H9 (cell line): Measurements from ENCODE around the gene STAMBPL1. TPM values are rescaled to one million over a fixed set of nuclear protein-coding genes. Genes with fewer than 3 reads are reported as not detected.

Experiments
- DNase-seq: peaks from one replicate; pipeline ENCODE4 v3.0.0-alpha.2; 2017
- H2AFZ ChIP-seq: one replicate; pipeline ENCODE4 v1.6.1; 2013; ENCODE audit warnings: mild to moderate bottlenecking, low read length, control low read depth, moderate library complexity
- H2AK5ac ChIP-seq: 2 replicates; pipeline ENCODE4 v1.6.1; 2013; ENCODE audit warnings: low read length, control low read depth, mixed read lengths; ENCODE audit not compliant: insufficient read length
- H2BK120ac ChIP-seq: one replicate; pipeline ENCODE4 v1.6.1; 2013; ENCODE audit warnings: low read depth, mild to moderate bottlenecking, low read length, control low read depth, inconsistent platforms; ENCODE audit not compliant: poor library complexity, severe bottlenecking
- H2BK12ac ChIP-seq: 2 replicates; pipeline ENCODE4 v1.6.1; 2013; ENCODE audit warnings: low read length, control low read depth, mixed read lengths, low read depth; ENCODE audit not compliant: insufficient read length
- H2BK15ac ChIP-seq: 2 replicates; pipeline ENCODE4 v1.6.1; 2013; ENCODE audit warnings: low read depth, low read length, control low read depth
- H2BK20ac ChIP-seq: one replicate; pipeline ENCODE4 v1.6.1; 2013; ENCODE audit warnings: low read depth, mild to moderate bottlenecking, low read length, control low read depth, inconsistent platforms; ENCODE audit not compliant: poor library complexity, severe bottlenecking
- H2BK5ac ChIP-seq: 2 replicates; pipeline ENCODE4 v1.6.1; 2013; ENCODE audit warnings: low read length, control low read depth, mixed read lengths; ENCODE audit not compliant: insufficient read length
- H3K14ac ChIP-seq: 2 replicates; pipeline ENCODE4 v1.6.1; 2013; ENCODE audit warnings: low read length, control low read depth; ENCODE audit not compliant: insufficient read depth
- H3K18ac ChIP-seq: 2 replicates; pipeline ENCODE4 v1.6.1; 2013; ENCODE audit warnings: low read depth, mild to moderate bottlenecking, mixed read lengths, low read length, control low read depth; ENCODE audit not compliant: insufficient read length
- H3K23ac ChIP-seq: 2 replicates; pipeline ENCODE4 v1.6.1; 2013; ENCODE audit warnings: low read length, control low read depth, mixed read lengths, low read depth; ENCODE audit not compliant: insufficient read length
- H3K23me2 ChIP-seq: 2 replicates; pipeline ENCODE4 v1.6.1; 2013; ENCODE audit warnings: low read depth, mild to moderate bottlenecking, mixed read lengths, low read length, control low read depth; ENCODE audit not compliant: insufficient read length, poor library complexity, severe bottlenecking
- H3K27ac ChIP-seq: 2 replicates; pipeline ENCODE4 v1.5.1; 2013; ENCODE audit warnings: low read length, control low read depth, mixed read lengths, low read depth; ENCODE audit not compliant: insufficient read length
- H3K27me3 ChIP-seq: 2 replicates; pipeline ENCODE4 v1.6.1; 2013; ENCODE audit warnings: low read length, control low read depth, inconsistent platforms; ENCODE audit not compliant: insufficient read depth
- H3K4ac ChIP-seq: 2 replicates; pipeline ENCODE4 v1.6.1; 2013; ENCODE audit warnings: low read depth, mild to moderate bottlenecking, control low read depth, inconsistent platforms, low read length, moderate library complexity
- H3K4me1 ChIP-seq: 2 replicates; pipeline ENCODE4 v1.6.1; 2013; ENCODE audit warnings: low read length, control low read depth, inconsistent platforms; ENCODE audit not compliant: insufficient read depth
- H3K4me2 ChIP-seq: 2 replicates; pipeline ENCODE4 v1.6.1; 2013; ENCODE audit warnings: low read length, control low read depth, mixed read lengths; ENCODE audit not compliant: insufficient read length, insufficient read depth
- H3K56ac ChIP-seq: 2 replicates; pipeline ENCODE4 v1.6.1; 2013; ENCODE audit warnings: low read depth, mild to moderate bottlenecking, mixed read lengths, low read length, control low read depth; ENCODE audit not compliant: insufficient read length
- H3K79me1 ChIP-seq: 2 replicates; pipeline ENCODE4 v1.6.1; 2013; ENCODE audit warnings: low read depth, mild to moderate bottlenecking, moderate library complexity, low read length, control low read depth, inconsistent platforms; ENCODE audit not compliant: insufficient read depth, poor library complexity, severe bottlenecking
- H3K79me2 ChIP-seq: 2 replicates; pipeline ENCODE4 v1.6.1; 2013; ENCODE audit warnings: low read length, control low read depth, inconsistent platforms; ENCODE audit not compliant: insufficient read depth
- H3K9ac ChIP-seq: 2 replicates; pipeline ENCODE4 v1.6.1; 2013; ENCODE audit warnings: low read length, control low read depth, mixed read lengths; ENCODE audit not compliant: insufficient read length; ENCODE audit errors: extremely low read depth
- H3K9me3 ChIP-seq: one replicate; pipeline ENCODE4 v1.6.1; 2013; ENCODE audit warnings: low read depth, low read length, inconsistent platforms; ENCODE audit not compliant: control insufficient read depth
- H3T11ph ChIP-seq: one replicate; pipeline ENCODE4 v1.6.1; 2013; ENCODE audit warnings: mild to moderate bottlenecking, low read length, control low read depth, inconsistent platforms
- H4K20me1 ChIP-seq: one replicate; pipeline ENCODE4 v1.6.1; 2013; ENCODE audit not compliant: control insufficient read depth, insufficient read length, insufficient read depth
- H4K5ac ChIP-seq: 2 replicates; pipeline ENCODE4 v1.6.1; 2013; ENCODE audit warnings: low read depth, mild to moderate bottlenecking, mixed read lengths, low read length, control low read depth; ENCODE audit not compliant: insufficient read length
- H4K8ac ChIP-seq: replicated peaks from 2 replicates; pipeline ENCODE4 v1.6.1; 2013; ENCODE audit warnings: low read length, control low read depth, mixed read lengths, low read depth; ENCODE audit not compliant: insufficient read length
- H4K91ac ChIP-seq: 2 replicates; pipeline ENCODE4 v1.6.1; 2013; ENCODE audit warnings: low read depth, mild to moderate bottlenecking, moderate library complexity, mixed read lengths, low read length, control low read depth; ENCODE audit not compliant: insufficient read length
- H3K27ac Mint-ChIP-seq, 3 experiments: 2 replicates in 2 of 3; 3 replicates in 1 of 3; pipeline ENCODE4 v1.8.0; 2020 to 2021; ENCODE audit warnings: mixed read lengths in 3 of 3, mild to moderate bottlenecking in 1 of 3, moderate library complexity in 1 of 3
- H3K27me3 Mint-ChIP-seq: 2 replicates; pipeline ENCODE4 v1.8.0; 2021; ENCODE audit warnings: low read depth, mild to moderate bottlenecking, moderate library complexity, mixed read lengths
- H3K36me3 Mint-ChIP-seq, 3 experiments: 2 replicates in 2 of 3; 3 replicates in 1 of 3; pipeline ENCODE4 v1.8.0; 2020 to 2021; ENCODE audit warnings: low read depth in 3 of 3, mixed read lengths in 3 of 3; ENCODE audit not compliant: insufficient read depth in 1 of 3
- H3K4me1 Mint-ChIP-seq, 2 experiments: 2 replicates each; pipeline ENCODE4 v1.8.0; 2020; ENCODE audit warnings: mixed read lengths in 2 of 2
- H3K4me3 Mint-ChIP-seq, 2 experiments: 2 replicates in 1 of 2; 3 replicates in 1 of 2; pipeline ENCODE4 v1.8.0; 2020 to 2021; ENCODE audit warnings: mild to moderate bottlenecking in 2 of 2, mixed read lengths in 2 of 2, moderate library complexity in 1 of 2
- H3K9me3 Mint-ChIP-seq, 2 experiments: 2 replicates in 1 of 2; 3 replicates in 1 of 2; pipeline ENCODE4 v1.8.0; 2020; ENCODE audit warnings: mild to moderate bottlenecking in 2 of 2, mixed read lengths in 2 of 2, moderate library complexity in 1 of 2
- WGBS: extraction: QIAGEN DNeasy Blood & Tissue Kit; methylation state at CpG from one replicate; pipeline ENCODE4 v1.1.7; 2013; ENCODE audit warnings: missing lambda C conversion rate, low lambda C conversion rate, mixed read lengths; ENCODE audit not compliant: insufficient read length; ENCODE audit errors: extremely low coverage; 5-methylcytosine and 5-hydroxymethylcytosine counted together
- total RNA-seq: library from RNA; stranded (reverse); gene quantifications from 2 replicates; pipeline ENCODE4 v1.2.1, GENCODE V29; 2021
- TF ChIP-seq, protein P1 (sequence below): fragments of 200-600 bp; sonication (generic); conservative IDR thresholded peaks from 3 replicates; pipeline ENCODE4 v1.8.0; 2021; ENCODE audit warnings: antibody characterized with exemption, mild to moderate bottlenecking

Gene STAMBPL1
- total RNA-seq, 1 experiment from 2014 or later: 3.2 TPM

DNA sequence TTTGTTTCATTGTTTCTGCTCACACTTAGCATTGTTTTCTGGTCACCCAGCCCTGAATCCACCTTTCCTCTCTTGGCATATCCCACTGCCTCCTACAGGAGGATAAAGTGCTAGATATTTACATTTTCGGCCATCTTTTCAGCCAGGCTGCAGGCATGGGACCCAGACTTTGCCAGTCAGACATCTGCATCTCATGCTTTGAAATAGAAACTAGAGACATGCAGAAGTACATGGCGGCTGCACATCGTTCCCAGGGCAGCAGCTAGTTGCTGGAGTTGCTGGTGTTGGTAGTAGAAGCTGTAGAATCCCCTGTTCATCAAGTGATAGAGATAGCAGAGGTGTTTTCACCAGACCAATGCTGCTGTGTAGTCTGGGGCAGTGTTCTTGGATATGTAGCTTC, 18.7 kb downstream of the STAMBPL1 start:
- Histone ChIP-seq H4K20me1 (no peaks in the 10 kb centered on the region), H3K4ac (no peak overlapping the region), H4K91ac (no peak overlapping the region), H3K18ac (no peak overlapping the region), H2AFZ (no peak overlapping the region), H3K4me1 (peaks cover 3% of the 10 kb centered on the region; the same call in 1 of the 2 replicates), H3T11ph (no peak overlapping the region), H2AK5ac (no peak overlapping the region), H4K5ac (peak overlapping the region; percentile 33), H3K14ac (no peak overlapping the region), H3K23me2 (no peaks in the 10 kb centered on the region), H3K27me3 (no peaks in the 10 kb centered on the region), H3K56ac (no peak overlapping the region), H3K27ac (no peak overlapping the region), H2BK12ac (no peak overlapping the region), H2BK15ac (no peak overlapping the region), H3K9me3 (no peaks in the 10 kb centered on the region), H4K8ac (no peak overlapping the region), H2BK20ac (no peak overlapping the region), H2BK120ac (no peak overlapping the region), H3K79me2 (no peaks in the 10 kb centered on the region), H3K79me1 (no peaks in the 10 kb centered on the region), H2BK5ac (no peak overlapping the region), H3K9ac (no peak overlapping the region), H3K23ac (no peak overlapping the region), H3K4me2 (no peak overlapping the region)
- Mint-ChIP-seq H3K9me3 (no peaks in the 10 kb centered on the region), H3K4me1 (peaks cover 10 to 13% of the 10 kb centered on the region in 2 experiments), H3K36me3 (peaks cover 0 to 6% (median 3%) of the 10 kb centered on the region in 3 experiments; a peak in 3 of 7 replicates), H3K27ac (no peak overlapping the region), H3K4me3 (no peak overlapping the region), H3K27me3 (no peaks in the 10 kb centered on the region)
- TF ChIP-seq, protein P1, sequence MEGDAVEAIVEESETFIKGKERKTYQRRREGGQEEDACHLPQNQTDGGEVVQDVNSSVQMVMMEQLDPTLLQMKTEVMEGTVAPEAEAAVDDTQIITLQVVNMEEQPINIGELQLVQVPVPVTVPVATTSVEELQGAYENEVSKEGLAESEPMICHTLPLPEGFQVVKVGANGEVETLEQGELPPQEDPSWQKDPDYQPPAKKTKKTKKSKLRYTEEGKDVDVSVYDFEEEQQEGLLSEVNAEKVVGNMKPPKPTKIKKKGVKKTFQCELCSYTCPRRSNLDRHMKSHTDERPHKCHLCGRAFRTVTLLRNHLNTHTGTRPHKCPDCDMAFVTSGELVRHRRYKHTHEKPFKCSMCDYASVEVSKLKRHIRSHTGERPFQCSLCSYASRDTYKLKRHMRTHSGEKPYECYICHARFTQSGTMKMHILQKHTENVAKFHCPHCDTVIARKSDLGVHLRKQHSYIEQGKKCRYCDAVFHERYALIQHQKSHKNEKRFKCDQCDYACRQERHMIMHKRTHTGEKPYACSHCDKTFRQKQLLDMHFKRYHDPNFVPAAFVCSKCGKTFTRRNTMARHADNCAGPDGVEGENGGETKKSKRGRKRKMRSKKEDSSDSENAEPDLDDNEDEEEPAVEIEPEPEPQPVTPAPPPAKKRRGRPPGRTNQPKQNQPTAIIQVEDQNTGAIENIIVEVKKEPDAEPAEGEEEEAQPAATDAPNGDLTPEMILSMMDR: no peak
- WGBS: no CpG with 5 or more reads among the region's 3 CpGs
- no peak for DNase-seq
